HS-27A (cell line): Measurements from ENCODE around the gene PSMF1.
"Not testable (repeated sequence)": the region's sequence is repeated elsewhere in the genome, so short reads cannot be mapped to it uniquely, and the experiment has no call there.

ENCODE experiments used
- DNase-seq: peaks from one replicate; pipeline ENCODE4 v3.0.0-alpha.2; 2012; ENCODE audit warnings: low read depth, missing footprints

Gene PSMF1

DNA sequence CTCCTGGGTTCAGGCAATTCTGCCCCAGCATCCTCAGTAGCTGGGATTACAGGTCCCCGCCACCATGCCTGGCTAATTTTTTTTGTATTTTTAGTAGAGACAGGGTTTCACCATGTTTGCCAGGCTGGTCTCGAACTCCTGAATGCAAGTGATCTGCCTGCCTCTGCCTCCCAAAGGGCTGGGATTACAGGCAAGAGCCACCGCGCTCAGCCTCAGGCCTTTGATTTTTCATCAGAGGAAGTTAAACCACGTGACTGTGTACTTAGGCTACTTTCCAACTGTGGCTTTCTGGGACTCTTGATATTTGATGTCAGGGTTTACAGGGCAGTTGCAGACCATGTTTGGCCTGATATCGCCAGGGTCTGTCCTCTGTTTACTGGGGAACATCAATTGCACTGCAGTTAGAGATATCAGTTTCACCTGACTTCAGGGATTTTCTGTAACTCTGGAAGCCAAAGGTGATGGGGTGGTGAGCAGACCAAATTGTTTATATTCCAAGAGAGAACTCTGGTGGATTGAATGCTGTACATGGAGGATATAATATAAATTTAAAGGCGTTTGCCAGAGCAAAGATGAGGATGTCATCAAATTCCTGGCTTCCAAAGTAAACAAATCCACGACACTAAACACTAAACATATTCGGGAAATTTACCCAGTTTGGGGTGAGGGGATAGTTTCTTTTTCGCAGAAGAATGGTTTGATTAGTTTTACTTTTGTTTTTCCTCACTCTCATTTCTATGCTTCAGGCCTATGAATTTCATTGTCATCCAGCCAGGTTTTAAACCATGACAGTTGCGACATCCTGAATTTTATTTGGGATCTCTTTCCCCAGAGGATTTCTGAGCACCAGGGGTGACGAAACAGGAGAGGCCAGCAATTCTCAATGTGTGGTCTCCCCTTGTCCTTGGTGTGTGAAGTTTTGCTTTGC lies 4.2 kb downstream of the PSMF1 start:
- no peak for DNase-seq

DNA sequence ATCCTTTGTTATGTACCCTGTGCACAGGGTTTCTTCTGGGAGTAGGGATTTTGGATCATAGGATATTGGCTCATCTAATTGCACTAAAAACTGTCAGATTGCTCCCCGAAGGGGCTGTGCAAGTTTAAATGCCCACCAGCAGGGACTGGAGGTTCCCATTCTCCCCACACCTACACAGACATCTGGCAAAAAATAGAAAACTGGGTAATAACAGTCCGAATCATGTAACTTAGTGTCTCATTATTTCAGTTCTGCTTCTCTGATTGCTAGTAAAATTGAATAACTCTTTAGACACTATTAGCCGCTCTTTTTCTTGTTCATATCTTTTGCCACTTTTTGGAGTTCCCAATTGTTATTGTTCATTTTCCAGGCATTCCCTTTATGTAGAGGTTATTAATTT lies 5.3 kb downstream of the PSMF1 start:
- no peak for DNase-seq

DNA sequence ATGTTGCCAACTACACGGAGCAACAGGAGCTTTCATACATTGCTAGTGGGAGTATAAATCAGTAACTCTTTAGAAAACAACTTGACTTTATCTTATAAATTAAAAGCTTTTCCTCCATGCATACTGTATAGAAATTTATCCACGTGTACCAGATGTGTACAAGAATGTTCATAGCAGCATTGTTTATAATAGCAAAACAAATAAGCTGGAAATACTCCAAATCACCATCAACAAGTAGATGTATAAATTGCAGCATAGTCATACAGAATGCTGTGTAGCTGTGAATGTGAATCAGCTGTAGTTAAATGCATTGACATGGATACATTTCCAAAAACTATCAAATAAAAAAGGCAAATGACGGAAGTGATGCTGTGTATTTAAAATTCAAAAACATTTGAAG lies 6.0 kb downstream of the PSMF1 start:
- DNase-seq = no peak

DNA sequence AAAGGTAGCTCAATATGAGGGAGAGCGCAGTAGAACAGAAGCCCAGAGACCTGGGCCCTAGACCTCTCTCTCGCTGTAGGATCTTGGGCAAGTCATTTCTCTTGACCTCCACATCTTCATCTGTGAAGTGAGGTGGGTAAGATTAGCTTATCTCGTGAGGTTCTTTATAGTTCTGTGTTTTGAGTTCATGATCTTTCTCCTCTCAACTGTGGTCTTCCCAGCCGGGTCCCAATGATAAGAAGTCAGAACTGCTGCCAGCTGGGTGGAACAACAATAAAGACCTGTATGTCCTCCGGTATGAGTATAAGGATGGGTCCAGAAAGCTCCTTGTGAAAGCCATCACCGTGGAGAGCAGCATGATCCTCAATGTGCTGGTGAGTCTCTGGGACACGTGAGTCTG lies 6.9 kb downstream of the PSMF1 start:
- DNase-seq = no peak

DNA sequence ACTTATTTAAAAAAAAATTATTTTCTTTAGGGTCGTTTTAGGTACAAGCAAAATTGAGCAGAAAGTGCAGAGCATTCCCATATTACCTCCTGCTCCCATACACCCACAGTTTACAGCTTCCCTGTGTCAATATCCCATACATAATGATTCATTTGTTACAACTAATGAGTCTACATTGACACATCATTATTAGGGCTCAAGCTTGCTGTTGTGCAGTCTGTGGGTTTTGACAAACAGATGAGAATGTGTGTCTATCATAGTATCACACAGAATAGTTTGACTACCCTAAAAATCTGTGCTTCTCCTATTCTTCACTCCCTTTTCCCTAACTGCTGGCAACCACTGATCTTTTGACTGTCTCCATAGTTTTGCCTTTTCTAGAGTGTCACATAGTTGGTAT lies 9.4 kb downstream of the PSMF1 start:
- no peak for DNase-seq

DNA sequence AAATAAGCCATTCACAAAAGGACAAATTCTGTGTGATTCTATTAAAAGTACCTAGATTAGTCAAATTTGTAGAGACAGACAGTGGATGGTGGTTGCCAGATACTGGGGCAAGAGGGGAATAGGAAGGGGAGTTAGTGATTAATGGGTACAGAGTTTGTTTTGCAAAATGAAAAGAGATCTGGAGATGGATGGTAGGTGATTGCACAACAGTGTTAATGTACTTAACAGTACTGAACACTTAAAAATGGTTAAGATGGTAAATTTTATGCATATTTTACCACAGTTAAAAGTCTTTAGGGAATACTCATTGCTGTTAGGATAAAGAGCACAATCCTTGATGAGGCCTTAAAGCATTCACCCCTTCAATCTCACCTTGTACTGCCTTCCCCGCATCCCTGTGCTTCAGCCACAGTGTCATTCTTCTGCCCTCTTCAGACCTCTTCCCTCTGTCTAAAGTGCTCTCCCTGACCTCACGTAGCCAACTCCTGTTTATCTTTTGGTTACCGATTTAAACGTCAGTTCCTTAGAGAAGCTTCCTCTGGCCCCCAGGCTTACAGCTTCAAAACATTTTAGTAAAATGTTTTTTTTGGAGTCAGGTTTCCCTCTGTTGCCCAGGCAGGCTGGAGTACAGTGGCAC lies 11.8 kb downstream of the PSMF1 start:
- DNase-seq = no peak

DNA sequence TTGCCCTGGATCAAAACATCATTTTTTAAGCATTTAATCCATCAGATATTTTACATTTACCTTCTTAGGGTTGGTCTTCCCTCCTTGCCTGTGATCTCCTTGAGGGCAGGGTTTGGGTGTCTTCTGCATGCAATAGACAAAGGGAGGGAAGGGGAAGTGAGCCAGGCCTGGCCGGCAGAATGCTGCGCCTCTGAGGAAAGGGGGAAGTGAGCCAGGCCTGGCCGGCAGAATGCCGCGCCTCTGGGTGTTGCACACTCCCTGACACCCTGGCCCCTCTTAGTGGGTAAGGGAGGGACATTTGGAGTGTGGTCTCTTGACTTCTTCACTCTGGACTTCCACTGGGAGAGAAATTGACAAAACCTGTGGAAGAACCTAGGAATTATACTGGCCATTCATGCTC lies 12.4 kb downstream of the PSMF1 start:
- no peak for DNase-seq

DNA sequence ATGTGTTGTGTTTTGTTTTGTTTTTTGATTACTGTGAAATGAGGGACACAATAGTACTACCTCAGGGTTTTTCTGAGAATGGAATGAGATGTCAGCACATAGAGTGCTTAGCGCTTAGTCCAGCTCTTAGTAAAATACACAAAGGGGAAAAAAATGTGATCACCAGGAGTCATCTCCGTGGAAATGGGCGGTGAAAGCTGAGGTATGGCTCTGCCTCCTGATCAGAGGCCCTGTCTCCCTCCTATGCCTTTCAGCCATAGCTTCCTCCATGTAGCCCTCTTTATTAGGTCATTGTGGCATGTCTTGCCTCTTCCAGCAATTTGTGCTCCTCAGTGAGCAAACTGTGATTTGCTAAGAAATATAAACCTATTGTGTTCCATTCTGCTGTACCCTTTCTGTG lies 13.0 kb downstream of the PSMF1 start:
- no peak for DNase-seq

DNA sequence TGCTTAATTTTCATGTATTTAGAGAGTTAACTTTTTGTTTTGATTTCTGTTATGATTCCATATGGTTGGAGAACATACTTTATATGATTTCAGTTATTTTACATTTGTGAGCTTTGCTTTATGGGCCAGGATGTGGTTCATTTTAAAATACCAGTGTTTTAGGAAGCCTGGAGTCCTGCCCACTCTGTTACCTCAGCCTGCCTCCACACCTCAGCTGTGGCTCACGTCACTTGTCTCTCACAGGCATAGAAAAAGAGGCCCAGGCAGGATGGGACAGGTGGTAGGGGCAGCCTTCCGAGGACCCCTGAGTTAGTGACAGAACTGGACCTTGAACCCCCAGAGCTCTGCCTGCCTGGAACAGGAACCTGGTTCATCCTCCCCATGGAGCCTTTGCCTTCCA lies 16.0 kb downstream of the PSMF1 start:
- no peak for DNase-seq

DNA sequence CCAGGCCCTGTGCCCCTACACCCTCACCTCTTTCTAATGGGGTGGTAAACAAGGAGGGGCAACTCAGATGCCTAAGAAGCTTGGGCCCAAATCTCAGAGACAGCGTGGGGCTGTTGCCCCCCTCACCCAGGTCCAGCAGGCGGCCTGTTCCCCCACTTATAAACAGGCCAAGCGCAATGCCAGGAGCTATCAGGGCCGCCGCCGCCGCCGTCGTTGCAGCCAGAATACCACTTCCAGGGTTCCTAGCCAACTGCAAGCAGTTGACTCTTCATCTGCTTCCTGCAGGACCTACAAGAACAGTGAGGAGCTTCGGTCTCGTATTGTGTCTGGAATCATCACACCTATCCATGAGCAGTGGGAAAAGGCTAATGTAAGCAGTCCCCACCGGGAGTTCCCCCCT lies 16.4 kb downstream of the PSMF1 start:
- DNase-seq = no peak

DNA sequence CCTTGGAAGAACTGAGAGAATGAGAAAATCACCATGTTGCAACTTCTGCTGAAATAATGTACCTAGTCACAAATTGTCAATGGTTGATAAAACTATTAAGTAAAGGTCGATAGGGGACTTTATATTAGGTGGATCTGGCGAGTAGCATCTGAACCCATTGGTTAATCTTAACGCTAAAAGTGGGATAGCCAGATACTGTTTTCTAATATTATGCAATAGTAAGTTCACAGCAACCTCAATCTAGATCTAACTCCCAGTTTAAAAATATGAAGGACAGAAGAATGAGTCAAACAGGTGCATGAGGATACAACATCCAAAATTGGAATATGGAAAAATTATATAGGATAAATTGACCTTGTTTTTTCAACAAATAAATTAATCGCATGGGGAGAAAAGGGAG lies 18.8 kb downstream of the PSMF1 start:
- DNase-seq = no peak

DNA sequence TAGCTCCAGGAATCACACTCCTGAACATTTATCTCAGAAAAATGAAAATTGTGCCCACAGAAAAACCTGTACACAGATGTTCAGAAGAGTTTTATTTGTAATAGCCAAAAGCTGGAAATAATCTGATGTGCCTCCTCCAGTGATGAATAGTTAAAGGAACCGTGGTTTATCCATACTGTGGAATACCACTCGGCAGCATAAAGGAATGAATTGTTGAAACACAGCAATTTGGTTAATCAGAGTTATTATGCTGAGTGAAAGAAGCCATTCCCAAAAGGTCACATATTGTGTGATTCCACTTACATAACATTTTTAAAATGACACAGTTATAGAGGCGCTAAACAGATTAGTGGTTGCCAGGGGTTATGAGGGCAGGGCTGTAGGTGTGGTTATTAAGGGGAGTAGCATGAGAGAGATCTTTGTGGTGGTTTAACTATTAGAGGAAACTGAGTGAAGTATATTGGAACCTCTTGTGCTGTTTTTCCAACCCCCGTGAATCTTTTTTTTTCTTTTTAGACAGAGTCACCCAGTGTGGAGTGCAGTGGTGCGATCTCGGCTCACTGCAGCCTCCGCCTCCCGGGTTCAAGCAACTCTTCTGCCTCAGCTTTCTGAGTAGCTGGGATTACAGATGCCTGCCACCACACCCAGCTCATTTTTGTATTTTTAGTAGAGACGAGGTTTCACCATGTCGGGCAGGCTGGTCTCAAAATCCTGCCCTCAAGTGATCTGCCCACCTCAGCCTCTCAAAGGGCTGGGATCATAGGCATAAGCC lies 26.2 kb downstream of the PSMF1 start:
- DNase-seq = no peak

DNA sequence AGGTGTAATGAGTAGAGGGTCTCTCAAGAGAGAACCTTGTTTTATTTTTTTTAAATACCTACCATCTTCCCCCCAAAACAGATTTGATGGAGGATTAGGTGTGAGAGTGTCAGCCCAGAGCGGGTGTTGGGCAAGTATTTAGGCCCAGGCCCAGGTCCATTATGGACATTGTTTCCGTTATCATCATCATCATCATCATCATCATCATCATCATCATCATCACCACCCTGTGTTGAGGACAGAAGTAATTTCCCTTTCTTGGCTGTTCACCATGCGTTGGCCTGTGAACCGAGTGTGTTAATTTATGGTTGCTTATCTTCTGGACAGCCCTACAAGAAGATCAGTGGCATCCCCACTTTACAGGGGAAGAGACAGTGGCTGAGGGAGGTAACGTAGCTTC lies 28.6 kb downstream of the PSMF1 start:
- DNase-seq = no peak

DNA sequence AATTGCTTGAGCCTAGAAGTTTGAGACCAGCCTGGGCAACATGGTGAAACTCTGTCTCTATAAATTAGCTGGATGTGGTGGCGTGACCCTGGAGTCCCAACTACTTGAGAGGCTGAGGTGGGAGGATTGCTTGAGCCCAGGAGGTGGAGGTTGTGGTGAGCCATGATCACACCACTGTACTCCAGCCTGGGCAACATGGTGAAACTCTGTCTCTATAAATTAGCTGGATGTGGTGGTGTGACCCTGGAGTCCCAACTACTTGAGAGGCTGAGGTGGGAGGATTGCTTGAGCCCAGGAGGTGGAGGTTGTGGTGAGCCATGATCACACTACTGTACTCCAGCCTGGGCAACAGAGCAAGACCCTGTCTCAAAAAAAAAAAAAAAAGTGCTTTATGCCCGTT lies 31.4 kb downstream of the PSMF1 start:
- not testable (repeated sequence) for DNase-seq

DNA sequence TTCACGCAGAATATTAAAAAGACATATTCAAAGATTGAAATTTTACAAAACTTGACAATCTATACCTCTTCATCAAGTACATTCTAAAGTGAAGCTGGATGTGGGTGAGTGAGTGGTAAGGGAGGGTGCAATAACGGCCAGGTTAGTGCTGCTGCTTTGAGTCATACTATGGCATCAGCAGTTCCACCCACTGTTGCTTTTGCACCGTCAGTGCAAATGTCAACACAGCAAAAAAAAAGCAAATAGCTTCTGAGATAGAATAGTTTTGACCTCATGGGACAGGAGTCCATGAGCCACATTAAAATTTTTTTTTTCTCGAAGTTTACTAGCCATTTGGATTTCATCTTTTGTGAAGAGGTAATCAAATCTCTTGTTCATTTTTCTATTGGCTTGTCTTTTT lies 31.8 kb downstream of the PSMF1 start:
- DNase-seq = no peak

DNA sequence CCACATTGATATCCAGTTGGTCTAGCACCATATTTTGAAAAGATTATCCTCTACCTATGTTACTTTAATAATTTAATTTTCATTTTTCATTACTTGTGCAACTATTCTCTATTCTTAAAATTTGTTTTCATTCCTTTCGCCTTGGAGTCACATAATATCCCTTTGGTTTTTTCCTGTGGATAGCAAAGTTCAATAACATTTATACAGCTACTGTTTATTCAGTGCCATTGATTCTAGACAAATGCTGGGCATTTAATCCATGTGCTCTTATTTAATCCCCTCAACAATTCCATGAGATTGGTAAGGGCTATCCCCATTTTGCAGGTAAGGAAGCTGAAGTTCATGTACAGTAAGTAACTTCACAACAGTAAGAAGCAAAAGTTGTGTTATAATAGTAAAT lies 32.6 kb downstream of the PSMF1 start:
- DNase-seq = no peak

DNA sequence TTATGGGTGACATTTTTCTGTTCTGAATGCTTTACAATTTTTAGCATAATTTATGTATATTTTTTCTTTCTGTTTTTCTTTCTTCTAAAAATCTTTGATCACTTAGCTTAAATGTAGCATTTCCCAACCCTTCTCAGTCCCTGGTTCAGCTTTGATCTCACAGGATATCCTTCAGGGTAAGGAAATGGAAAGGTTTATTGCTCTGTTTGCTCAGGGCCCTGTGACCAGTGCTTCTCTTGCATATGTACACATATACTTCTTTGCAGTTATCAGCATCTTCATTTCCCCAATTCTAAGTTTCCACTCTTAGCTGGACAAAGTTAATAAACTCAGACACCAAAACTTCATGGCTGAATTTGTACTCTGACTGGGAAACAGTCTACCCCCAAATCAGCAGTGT lies 35.8 kb downstream of the PSMF1 start:
- DNase-seq = no peak

DNA sequence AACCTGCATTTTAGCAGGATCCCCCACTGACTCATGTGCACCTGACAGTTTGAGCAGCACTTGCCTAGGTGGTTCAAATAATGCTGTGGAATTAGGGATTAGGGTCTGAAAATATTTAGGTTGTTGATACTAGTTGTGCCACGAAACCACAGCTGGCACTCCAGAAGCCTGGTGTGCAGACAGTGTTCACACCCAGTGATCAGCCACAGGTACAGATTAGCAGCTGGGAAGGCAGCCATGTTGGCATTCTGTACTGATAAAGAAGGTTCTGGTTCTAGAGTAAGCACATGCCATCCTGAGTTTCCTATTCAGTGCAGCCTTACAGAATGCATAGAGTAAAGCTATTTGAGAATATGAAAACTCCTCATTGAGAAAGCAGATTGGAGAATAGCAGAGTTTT lies 36.3 kb downstream of the PSMF1 start:
- no peak for DNase-seq

DNA sequence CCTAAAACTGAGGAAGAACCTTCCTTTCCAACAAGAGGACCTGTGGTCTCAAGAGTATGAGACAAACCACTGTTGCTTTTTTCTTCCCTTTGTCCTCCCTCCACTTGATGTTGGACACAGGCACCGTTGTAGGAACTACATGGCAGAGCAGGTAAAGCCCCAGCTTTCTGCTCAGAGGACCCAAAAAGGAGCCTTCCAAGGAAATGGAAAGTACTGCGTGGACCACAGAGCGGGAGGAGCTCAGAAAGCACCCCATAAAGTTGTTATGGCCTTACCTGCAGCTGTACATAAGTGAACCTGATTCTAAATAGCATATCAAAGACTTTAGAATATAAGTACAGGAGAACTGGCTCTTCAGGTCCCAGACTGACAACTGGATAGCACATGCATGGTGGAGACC lies 36.9 kb downstream of the PSMF1 start:
- no peak for DNase-seq

DNA sequence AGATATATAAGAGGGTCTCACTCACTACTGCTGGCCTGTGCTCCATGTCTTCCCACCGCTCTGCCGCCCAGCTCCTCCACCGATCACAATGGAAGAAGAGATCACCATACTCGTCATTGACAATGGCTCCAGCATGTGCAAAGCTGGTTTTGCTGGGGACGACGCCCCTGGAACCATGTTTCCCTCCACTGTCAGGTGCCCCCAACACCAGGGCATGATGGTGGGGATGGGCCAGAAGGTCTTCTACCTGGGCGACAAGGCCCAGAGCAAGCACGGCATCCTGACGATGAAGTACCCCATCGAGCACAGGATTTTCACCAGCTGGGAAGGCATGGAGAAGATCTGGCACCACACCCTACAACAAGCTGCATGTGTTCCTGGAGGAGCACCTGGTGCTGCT lies 42.1 kb downstream of the PSMF1 start:
- no peak for DNase-seq

DNA sequence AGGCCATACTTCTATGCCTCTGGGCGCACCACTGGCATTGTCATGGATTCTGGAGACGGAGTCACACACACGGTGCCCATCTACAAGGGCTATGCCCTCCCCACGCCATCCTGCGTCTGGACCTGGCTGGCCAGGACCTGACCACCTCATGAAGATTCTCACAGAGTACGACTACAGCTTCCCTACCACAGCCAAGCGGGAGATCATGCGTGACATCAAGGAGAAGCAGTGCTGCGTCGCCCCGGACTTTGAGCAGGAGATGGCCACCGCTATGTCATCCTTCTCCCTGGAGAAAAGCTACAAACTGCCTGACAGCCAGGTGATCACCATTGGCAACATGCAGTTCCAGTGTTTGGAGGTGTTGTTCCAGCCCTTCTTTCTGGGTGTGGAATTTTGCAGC lies 42.6 kb downstream of the PSMF1 start:
- DNase-seq = no peak

DNA sequence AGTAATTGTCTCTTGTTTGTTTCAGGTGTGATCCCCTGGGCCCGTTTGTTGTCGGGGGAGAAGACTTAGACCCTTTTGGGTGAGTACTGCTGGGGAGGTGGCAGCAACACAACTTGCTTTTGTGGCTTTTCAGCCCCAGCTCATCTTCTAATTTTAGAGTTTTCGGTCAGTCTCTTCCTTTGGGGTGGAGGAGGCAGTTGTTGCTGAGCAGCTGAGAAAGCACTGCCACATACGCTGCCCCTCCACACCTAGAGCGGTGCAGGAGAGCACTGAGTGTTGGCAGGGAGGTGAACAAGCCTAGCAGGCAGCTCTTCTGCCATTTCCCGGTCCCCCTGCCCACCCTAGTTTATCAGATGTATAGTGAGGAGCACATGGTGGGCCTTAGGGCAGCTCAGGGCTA lies 44.7 kb downstream of the PSMF1 start:
- no peak for DNase-seq

DNA sequence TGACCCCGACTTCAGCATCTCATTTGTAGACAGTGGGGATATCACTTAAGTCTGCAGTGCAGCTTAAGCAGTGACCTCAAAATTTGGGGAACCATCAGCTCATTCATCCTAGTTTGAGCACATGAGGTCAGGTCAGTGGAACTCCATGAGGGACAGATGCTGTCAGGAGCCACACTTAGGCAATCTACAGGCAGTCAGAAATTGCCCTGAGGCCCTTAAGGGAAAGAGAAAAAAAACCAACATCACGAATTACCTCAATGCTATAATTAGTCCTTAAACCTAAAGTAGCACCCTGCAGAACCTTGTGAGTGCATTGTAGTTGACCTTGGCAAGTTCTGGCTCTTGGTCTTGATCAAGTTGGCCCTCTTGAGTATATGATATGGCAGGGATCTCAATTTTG lies 45.3 kb downstream of the PSMF1 start:
- DNase-seq = no peak
